Chondrocyte (in vitro differentiated cells): ENCODE measurements around the gene RABL6. TPM values are rescaled to one million over a fixed set of nuclear protein-coding genes. Genes with fewer than 3 reads are reported as not detected.
"Not testable (repeated sequence)": the region's sequence is repeated elsewhere in the genome, so short reads cannot be mapped to it uniquely, and the experiment has no call there.

ENCODE experiments used
- DNase-seq: peaks from one replicate; pipeline ENCODE4 v3.0.0; 2021; ENCODE audit warnings: mixed read lengths, low spot score
- H3K27ac Mint-ChIP-seq: one replicate; pipeline ENCODE4 v1.8.0; 2021; ENCODE audit warnings: mild to moderate bottlenecking, moderate library complexity, mixed read lengths; ENCODE audit not compliant: unreplicated experiment
- H3K27me3 Mint-ChIP-seq: 2 replicates; pipeline ENCODE4 v1.8.0; 2021; ENCODE audit warnings: low read depth, mixed read lengths
- H3K36me3 Mint-ChIP-seq: 2 replicates; pipeline ENCODE4 v1.8.0; 2021; ENCODE audit warnings: low read depth, mixed read lengths
- H3K4me1 Mint-ChIP-seq: 2 replicates; pipeline ENCODE4 v1.8.0; 2021; ENCODE audit warnings: low read depth, mild to moderate bottlenecking, mixed read lengths
- H3K4me3 Mint-ChIP-seq: one replicate; pipeline ENCODE4 v1.8.0; 2021; ENCODE audit warnings: mild to moderate bottlenecking, moderate library complexity, mixed read lengths; ENCODE audit not compliant: unreplicated experiment
- H3K9me3 Mint-ChIP-seq: 2 replicates; pipeline ENCODE4 v1.8.0; 2021; ENCODE audit warnings: low read depth, mixed read lengths
- CTCF ChIP-seq: fragments of 200-600 bp; sonication (generic); IDR thresholded peaks from 2 replicates; pipeline ENCODE4 v1.5.0; 2021; ENCODE audit warnings: antibody characterized with exemption, mild to moderate bottlenecking, moderate library complexity
- total RNA-seq: library from RNA; stranded (reverse); gene quantifications from 3 replicates; pipeline ENCODE4 v1.2.1, GENCODE V29; 2021

RABL6 gene
- total RNA-seq, 1 donor from 2014 or later, result 61.5 TPM

- no peak overlapping the region for H3K27ac Mint-ChIP-seq
- TF ChIP-seq CTCF, result no peak
- no peaks in the 10 kb centered on the region for H3K36me3 Mint-ChIP-seq
- peaks cover 19% of the 10 kb centered on the region for H3K4me1 Mint-ChIP-seq
- no peak overlapping the region for H3K4me3 Mint-ChIP-seq
- peaks cover 3% of the 10 kb centered on the region for H3K27me3 Mint-ChIP-seq
- no peaks in the 10 kb centered on the region for H3K9me3 Mint-ChIP-seq
- DNase-seq, result no peak
Measured at GRCh38 chr9:136880651-136881050, 72.9 kb downstream of the RABL6 start.

GRCh38 chr9:136881691-136882108 lies 74.0 kb downstream of the RABL6 start:
- Mint-ChIP-seq H3K9me3 (no peaks in the 10 kb centered on the region), H3K27me3 (no peaks in the 10 kb centered on the region), H3K27ac (no peak overlapping the region)

GRCh38 chr9:136882109-136882946 lies 74.6 kb downstream of the RABL6 start:
- no peak overlapping the region for H3K27ac Mint-ChIP-seq
- no peak for DNase-seq
- H3K36me3 Mint-ChIP-seq, result no peaks in the 10 kb centered on the region
- no peak for TF ChIP-seq CTCF
- no peak overlapping the region for H3K4me3 Mint-ChIP-seq
- no peaks in the 10 kb centered on the region for H3K27me3 Mint-ChIP-seq
- H3K9me3 Mint-ChIP-seq, result no peaks in the 10 kb centered on the region
- peaks cover 24% of the 10 kb centered on the region for H3K4me1 Mint-ChIP-seq

More at GRCh38 chr9:136881691-136882108, 74.0 kb downstream of the RABL6 start:
- DNase-seq, result no peak
- Mint-ChIP-seq H3K4me1 (peaks cover 20% of the 10 kb centered on the region), H3K36me3 (no peaks in the 10 kb centered on the region), H3K4me3 (no peak overlapping the region)
- no peak for TF ChIP-seq CTCF

- DNase-seq, H3K4me3 Mint-ChIP-seq, H3K36me3 Mint-ChIP-seq, H3K27ac Mint-ChIP-seq, H3K9me3 Mint-ChIP-seq, H3K27me3 Mint-ChIP-seq: not testable (repeated sequence)
- H3K4me1 Mint-ChIP-seq, result peaks cover 28% of the 10 kb centered on the region
Measured at GRCh38 chr9:136882947-136883283, 75.2 kb downstream of the RABL6 start.

GRCh38 chr9:136883670-136884069 lies 75.9 kb downstream of the RABL6 start:
- DNase-seq, H3K27me3 Mint-ChIP-seq, H3K27ac Mint-ChIP-seq, H3K4me3 Mint-ChIP-seq, H3K9me3 Mint-ChIP-seq, H3K36me3 Mint-ChIP-seq: not testable (repeated sequence)
- peaks cover 28% of the 10 kb centered on the region for H3K4me1 Mint-ChIP-seq

GRCh38 chr9:136885950-136886578 lies 78.3 kb downstream of the RABL6 start, which contains the start of gene TRAF2:
Gene TRAF2, plus strand, starts transcription at chr9:136886516. Its CDS starts 12,225 bp downstream, at chr9:136898741.
- TF ChIP-seq CTCF, result peak; percentile 19
- peak within 1 kb of the TSS; percentile 79 for H3K4me3 Mint-ChIP-seq

More at GRCh38 chr9:136885950-136886578, 78.3 kb downstream of the RABL6 start, which contains the start of gene TRAF2:
- Mint-ChIP-seq H3K4me1 (peaks cover 28% of the 10 kb centered on the region), H3K36me3 (no peaks in the 10 kb centered on the region), H3K27ac (peak within 1 kb of the TSS; percentile 88), H3K27me3 (no peaks in the 10 kb centered on the region), H3K9me3 (no peaks in the 10 kb centered on the region)
- peak; percentile 100 for DNase-seq
